OCI-LY1 (cell line): ENCODE measurements around the gene PTGS1.

ENCODE experiments used
- H2AFZ ChIP-seq: fragments of 200-600 bp; sonication (generic), shearing (Covaris generic); 2 replicates; pipeline ENCODE4 v1.6.0; 2014; ENCODE audit warnings: antibody characterized with exemption, mild to moderate bottlenecking, low read length
- H3F3A ChIP-seq: fragments of 200-600 bp; sonication (generic), shearing (Covaris generic); 2 replicates; pipeline ENCODE4 v1.6.0; 2014; ENCODE audit warnings: mild to moderate bottlenecking, antibody characterized with exemption, low read length, moderate library complexity; ENCODE audit not compliant: insufficient read depth
- H3K27ac ChIP-seq: fragments of 200-600 bp; sonication (generic); 2 replicates; pipeline ENCODE4 v1.5.1; 2014; ENCODE audit warnings: low read length, mixed run types, mild to moderate bottlenecking, low read depth; ENCODE audit not compliant: poor library complexity, severe bottlenecking
- H3K27me3 ChIP-seq: fragments of 200-600 bp; sonication (generic); 2 replicates; pipeline ENCODE4 v1.6.0; 2014; ENCODE audit warnings: antibody characterized with exemption, mild to moderate bottlenecking, low read length, moderate library complexity; ENCODE audit not compliant: insufficient read depth
- H3K36me3 ChIP-seq: fragments of 200-600 bp; sonication (generic); 2 replicates; pipeline ENCODE4 v1.6.1; 2014; ENCODE audit warnings: mild to moderate bottlenecking, antibody characterized with exemption, low read length, moderate library complexity, mixed read lengths; ENCODE audit not compliant: insufficient read depth
- H3K4me1 ChIP-seq: fragments of 200-600 bp; sonication (generic); 2 replicates; pipeline ENCODE4 v1.5.1; 2014; ENCODE audit warnings: mild to moderate bottlenecking, low read length, moderate library complexity; ENCODE audit not compliant: insufficient read depth, severe bottlenecking
- H3K4me2 ChIP-seq: fragments of 200-600 bp; sonication (generic), shearing (Covaris generic); 2 replicates; pipeline ENCODE4 v1.6.1; 2014; ENCODE audit warnings: low read length
- H3K4me3 ChIP-seq: fragments of 200-600 bp; sonication (generic); 2 replicates; pipeline ENCODE4 v1.5.1; 2014; ENCODE audit warnings: low read length, low read depth, mild to moderate bottlenecking, mixed read lengths; ENCODE audit not compliant: poor library complexity, severe bottlenecking
- H3K79me2 ChIP-seq: fragments of 200-600 bp; shearing (Covaris generic); 2 replicates; pipeline ENCODE4 v1.6.1; 2016; ENCODE audit warnings: mixed run types, low read length, mixed read lengths; ENCODE audit not compliant: insufficient read depth
- H3K9ac ChIP-seq: fragments of 200-600 bp; sonication (generic), shearing (Covaris generic); 2 replicates; pipeline ENCODE4 v1.6.1; 2014; ENCODE audit warnings: mild to moderate bottlenecking, low read length, mixed read lengths
- H3K9me2 ChIP-seq: fragments of 200-600 bp; sonication (generic), shearing (Covaris generic); 2 replicates; pipeline ENCODE4 v1.6.1; 2014; ENCODE audit warnings: low read depth, mild to moderate bottlenecking, low read length, mixed read lengths
- H3K9me3 ChIP-seq: fragments of 200-600 bp; shearing (Covaris generic); 2 replicates; pipeline ENCODE4 v1.6.1; 2014; ENCODE audit warnings: low read length, mixed read lengths
- H4K20me1 ChIP-seq: fragments of 200-600 bp; sonication (generic), shearing (Covaris generic); 2 replicates; pipeline ENCODE4 v1.6.0; 2016; ENCODE audit warnings: mild to moderate bottlenecking, low read length; ENCODE audit not compliant: insufficient read depth
- CTCF ChIP-seq: fragments of 200-600 bp; sonication (generic), shearing (Covaris generic); IDR thresholded peaks from 2 replicates; pipeline ENCODE4 v1.5.1; 2017; ENCODE audit warnings: mild to moderate bottlenecking, antibody characterized with exemption, low read length, moderate library complexity, mixed read lengths
- EZH2 ChIP-seq: fragments of 200-600 bp; sonication (generic), shearing (Covaris generic); IDR thresholded peaks from 2 replicates; pipeline ENCODE4 v1.8.0; 2017; ENCODE audit warnings: borderline replicate concordance, mixed run types, mild to moderate bottlenecking, antibody characterized with exemption, low read length, moderate library complexity, mixed read lengths

PTGS1 gene

GRCh38 chr9:122393284-122393983, 22.6 kb downstream of the PTGS1 start:
- no peaks in the 10 kb centered on the region for H3F3A ChIP-seq
- no peak overlapping the region for H3K27ac ChIP-seq
- H3K9ac ChIP-seq = no peak overlapping the region
- H3K4me2 ChIP-seq = no peak overlapping the region
- no peaks in the 10 kb centered on the region for H3K9me3 ChIP-seq
- no peaks in the 10 kb centered on the region for H4K20me1 ChIP-seq
- H3K79me2 ChIP-seq = no peaks in the 10 kb centered on the region
- no peaks in the 10 kb centered on the region for H3K9me2 ChIP-seq
- no peaks in the 10 kb centered on the region for H3K36me3 ChIP-seq
- H3K27me3 ChIP-seq = no peaks in the 10 kb centered on the region; the same call in 1 of the 2 replicates
- no peak overlapping the region for H3K4me3 ChIP-seq
- no peak overlapping the region for H2AFZ ChIP-seq
- H3K4me1 ChIP-seq = peaks cover 14% of the 10 kb centered on the region
- TF ChIP-seq EZH2 (no peak), CTCF (no peak)

DNA sequence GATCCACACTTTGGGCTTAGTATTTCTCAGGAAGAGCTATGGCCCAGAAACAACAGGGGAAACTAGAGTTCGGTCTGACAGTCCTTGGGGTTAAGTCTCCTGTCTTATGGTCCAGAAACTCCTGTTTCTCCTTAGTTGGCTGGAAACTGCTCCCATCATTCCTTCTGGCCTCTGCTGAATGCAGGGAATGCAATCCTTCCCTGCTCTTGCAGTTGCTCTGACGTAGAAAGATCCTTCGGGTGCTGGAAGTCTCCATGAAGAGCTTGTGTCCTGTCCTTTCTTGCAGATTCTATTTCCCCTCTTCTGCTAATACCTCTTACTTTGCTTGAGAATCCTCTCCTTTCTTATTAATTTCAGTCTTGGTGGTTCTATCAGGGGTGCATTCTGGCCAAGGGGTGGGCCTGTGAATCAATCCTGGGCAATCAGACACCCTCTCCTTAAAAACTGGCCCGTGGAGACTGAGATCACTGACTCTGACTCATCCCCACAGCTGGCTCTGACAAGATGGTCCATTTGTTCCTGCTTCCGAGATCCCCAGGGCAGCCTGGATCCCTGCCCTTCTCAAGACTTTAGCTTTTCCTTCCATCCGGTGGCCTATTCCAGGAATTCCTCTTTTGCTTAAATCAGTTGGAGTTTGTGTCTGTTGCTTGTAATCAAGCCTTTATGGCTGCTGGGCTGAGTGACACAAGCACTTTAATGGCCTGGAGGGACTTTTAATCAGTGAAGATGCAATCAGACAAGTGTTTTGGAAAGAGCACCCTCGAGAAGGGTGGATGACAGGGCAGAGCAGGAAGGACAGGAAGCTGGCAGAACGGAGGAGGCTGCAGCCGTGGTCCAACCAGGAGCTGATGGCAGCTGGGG, 23.7 kb downstream of the PTGS1 start:
- no peak overlapping the region for H3K4me3 ChIP-seq
- H3K9me2 ChIP-seq = no peaks in the 10 kb centered on the region
- no peak overlapping the region for H3K9ac ChIP-seq
- no peaks in the 10 kb centered on the region for H3F3A ChIP-seq
- no peaks in the 10 kb centered on the region for H3K36me3 ChIP-seq
- no peak overlapping the region for H3K27ac ChIP-seq
- no peak overlapping the region for H3K4me2 ChIP-seq
- H3K27me3 ChIP-seq = no peaks in the 10 kb centered on the region; the same call in 1 of the 2 replicates
- no peak overlapping the region for H2AFZ ChIP-seq
- peaks cover 10% of the 10 kb centered on the region for H3K4me1 ChIP-seq
- no peak for TF ChIP-seq EZH2
- TF ChIP-seq CTCF = no peak
- H3K79me2 ChIP-seq = no peaks in the 10 kb centered on the region
- H3K9me3 ChIP-seq = no peaks in the 10 kb centered on the region
- H4K20me1 ChIP-seq = no peaks in the 10 kb centered on the region

- Histone ChIP-seq H3K27ac (no peak overlapping the region), H2AFZ (no peak overlapping the region)
- TF ChIP-seq EZH2 = no peak
- no peak for TF ChIP-seq CTCF
These were observed 25.9 kb downstream of the PTGS1 start for GRCh38 chr9:122396614-122397148.

More at GRCh38 chr9:122396614-122397148, 25.9 kb downstream of the PTGS1 start:
- H4K20me1 ChIP-seq = no peaks in the 10 kb centered on the region
- H3K4me1 ChIP-seq = no peaks in the 10 kb centered on the region
- no peak overlapping the region for H3K9ac ChIP-seq
- no peaks in the 10 kb centered on the region for H3F3A ChIP-seq
- no peaks in the 10 kb centered on the region; the same call in 1 of the 2 replicates for H3K27me3 ChIP-seq
- H3K4me2 ChIP-seq = no peak overlapping the region
- H3K36me3 ChIP-seq = no peaks in the 10 kb centered on the region
- no peak overlapping the region for H3K4me3 ChIP-seq
- no peaks in the 10 kb centered on the region for H3K9me3 ChIP-seq
- H3K9me2 ChIP-seq = no peaks in the 10 kb centered on the region
- no peaks in the 10 kb centered on the region for H3K79me2 ChIP-seq
